GM21515 (cell line): Measurements from ENCODE around the gene TMSB4X.
"Not testable (repeated sequence)": the region's sequence is repeated elsewhere in the genome, so short reads cannot be mapped to it uniquely, and the experiment has no call there.

ENCODE experiments used
- ATAC-seq: cut with Tn5 transposase; IDR thresholded peaks from one replicate; pipeline ENCODE4 v1.9.1; 2021; ENCODE audit not compliant: unreplicated experiment

The TMSB4X gene

GRCh38 chrX:12954981-12955380, 19.9 kb upstream of the TMSB4X start:
- ATAC-seq = no peak

DNA sequence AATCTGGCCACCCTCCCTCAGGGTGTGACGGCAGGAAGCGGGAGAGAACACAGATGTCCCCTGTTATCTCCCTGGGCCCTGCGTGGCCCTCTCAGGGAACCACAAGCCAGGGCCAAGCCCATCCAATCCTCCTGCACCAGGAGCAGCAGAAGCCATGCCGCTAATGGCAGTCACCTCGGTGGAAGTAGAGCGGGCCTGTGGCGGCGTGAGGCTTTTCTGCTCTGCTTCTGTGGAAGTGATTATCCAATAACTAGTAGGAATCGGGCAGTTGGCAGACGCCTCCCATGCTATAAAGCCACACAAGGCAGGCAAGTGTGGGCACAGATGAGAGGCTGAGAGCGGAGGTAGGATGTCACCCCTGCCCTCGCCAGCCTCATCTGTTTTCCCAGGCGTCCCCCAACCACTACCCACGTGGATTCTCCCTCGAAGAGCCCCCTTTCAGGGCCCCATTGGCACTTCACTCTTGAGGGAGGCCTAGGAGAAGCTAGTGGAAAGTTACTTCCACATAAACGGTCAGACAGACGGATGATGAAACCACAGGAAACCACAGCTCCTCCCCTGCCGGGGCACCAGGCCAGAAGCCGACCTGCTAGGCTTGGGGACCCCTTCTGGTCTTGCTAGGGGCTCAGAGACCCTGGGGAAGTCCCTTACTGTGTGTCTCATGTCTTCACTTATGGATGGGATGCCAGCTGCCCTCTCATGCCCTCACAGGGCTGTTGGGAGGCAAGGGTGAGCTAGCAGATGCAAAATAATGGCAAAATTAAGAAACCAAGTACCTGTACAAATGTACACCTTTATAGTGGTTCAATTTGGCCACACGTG, 18.8 kb upstream of the TMSB4X start:
- peak; percentile 37 for ATAC-seq

- ATAC-seq = peak; percentile 70
Observed at GRCh38 chrX:12956704-12957534, 18.0 kb upstream of the TMSB4X start.

GRCh38 chrX:12958059-12958458, 16.9 kb upstream of the TMSB4X start:
- no peak for ATAC-seq

- ATAC-seq = no peak
Observed at GRCh38 chrX:12958461-12958860, 16.4 kb upstream of the TMSB4X start.

DNA sequence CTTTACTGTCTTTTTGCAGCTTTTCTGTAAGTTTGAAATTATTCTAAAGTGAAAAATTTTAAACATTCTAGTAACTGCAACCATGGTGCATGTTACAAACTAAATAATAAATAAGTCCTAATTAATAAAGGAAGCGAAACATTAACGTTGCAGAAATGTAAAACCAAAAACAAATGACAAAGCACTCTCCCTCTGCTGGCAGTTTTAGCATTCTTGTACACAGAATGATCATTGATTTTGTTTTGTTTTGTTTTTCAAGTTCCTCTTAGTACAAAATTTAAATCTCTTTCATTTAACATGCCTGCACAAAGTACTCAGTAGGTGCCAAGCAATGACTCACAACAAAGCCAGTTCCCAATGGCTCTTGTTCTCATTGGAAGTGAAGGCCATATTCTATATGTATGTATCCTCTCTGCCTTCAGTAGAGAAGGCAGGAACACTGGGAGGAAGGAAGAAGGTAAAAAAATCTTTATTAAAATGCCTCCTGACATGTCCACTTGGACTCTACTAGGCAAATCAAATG, 13.7 kb upstream of the TMSB4X start:
- ATAC-seq = no peak

DNA sequence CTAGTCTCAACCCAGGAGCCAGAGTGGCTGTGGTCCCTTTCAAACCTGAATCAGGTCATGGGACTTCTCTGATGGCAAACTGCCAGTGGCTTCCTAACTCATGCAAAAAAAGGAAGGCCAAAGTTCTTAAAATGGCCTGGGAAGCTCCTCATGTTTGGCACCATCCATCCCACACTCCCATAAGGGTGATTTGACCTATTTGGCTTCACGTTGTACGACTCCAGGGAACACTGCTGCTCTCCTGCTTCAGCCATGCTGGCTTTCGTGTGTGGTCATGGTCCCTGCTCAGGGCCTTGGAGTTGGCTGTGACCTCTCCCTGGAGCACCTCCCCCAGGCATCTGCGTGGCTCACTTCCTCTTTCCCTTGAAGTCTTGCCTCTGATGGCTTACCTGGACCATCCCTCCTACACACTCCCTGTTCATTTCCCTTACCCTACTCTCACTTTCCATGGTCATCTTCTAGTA, 12.8 kb upstream of the TMSB4X start:
- peak; percentile 56 for ATAC-seq

- ATAC-seq = not testable (repeated sequence)
Observed at GRCh38 chrX:12963210-12963850, 11.6 kb upstream of the TMSB4X start.

DNA sequence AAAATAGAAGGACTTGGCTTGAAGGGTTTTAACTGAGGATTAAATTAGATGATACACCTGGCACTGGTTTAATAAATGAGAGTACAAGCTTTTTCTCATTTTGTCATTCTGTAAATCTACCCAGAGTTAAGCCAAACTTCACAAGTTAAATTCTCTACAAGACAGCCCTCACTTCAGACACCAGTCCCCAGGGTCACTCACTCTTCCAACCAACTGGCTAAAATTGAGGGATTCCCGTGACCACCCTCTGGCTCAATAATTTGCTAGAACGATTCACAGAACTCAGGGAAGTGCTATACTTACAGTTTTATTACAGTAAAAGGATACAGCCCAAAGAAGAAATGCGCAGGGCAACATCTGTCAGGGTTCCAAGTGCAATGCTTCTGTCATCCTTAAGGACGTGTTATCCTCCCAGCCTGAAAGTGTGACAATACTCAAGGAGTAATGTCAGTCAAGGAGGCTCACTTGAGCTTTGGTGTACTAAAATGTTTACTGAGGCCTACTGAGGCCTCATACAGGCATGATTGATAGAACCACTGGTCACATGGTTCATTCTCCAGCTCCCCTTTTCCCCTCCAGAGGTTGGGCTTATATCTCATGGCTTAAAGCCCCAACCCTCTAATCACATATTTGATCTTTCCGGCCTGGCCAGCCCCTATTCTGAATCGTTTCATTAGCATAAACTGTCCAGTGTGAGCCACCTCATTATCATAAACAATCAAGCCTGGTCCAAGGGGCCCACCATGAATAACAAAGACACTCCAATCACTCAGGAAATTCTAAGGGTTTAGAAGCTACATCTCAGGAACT, 9.6 kb upstream of the TMSB4X start:
- no peak for ATAC-seq

DNA sequence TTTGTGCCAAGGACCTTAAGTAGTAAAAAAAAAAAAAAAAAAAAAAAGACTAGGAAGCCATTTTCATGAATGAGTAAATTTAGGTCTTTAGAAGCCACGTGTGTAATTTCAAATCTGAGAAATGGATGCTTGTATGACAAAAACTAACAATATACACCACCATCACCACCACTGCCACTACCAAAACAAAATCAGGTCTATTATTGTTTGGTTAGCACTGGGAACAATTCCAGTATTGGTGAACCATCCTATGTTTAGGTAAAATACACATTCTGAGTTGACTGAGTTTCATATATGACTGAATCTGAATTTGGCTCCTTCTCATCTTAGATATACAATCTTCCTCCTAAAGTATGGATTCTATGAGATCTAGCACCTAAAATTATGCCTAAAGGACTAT, 8.8 kb upstream of the TMSB4X start:
- no peak for ATAC-seq

DNA sequence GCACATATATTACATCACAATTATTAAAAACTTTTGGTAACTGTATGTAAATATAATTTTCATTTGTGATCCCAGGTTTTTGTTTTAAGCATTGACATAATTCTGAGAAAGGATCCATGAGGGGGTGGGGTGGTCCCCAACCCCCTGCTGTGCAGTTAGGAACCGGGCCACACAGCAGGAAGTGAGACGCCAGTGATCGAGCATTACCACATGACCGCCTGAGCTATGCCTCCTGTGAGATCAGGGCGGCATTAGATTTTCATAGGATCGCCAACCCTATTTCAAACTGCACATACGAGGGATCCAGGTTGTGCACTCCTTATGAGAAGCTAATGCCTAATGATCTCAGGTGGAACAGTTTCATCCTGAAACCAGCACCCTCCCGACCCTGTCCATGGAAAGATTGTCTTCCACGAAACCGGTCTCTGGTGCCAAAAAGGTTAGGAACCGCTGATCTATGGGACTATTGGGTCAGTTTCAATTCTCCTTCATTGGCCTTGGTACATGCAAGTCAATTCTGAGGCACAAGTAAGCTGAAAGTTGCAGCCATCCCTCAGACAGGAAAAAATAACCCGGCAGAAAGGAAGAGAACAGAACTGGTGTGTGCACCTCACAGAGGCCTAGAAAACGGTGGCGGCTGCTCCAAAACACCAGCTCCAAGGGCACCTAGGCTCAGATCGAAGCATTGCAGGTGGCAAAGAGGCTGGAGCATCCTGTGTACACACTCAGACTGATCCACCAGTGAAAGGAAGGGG, 7.0 kb upstream of the TMSB4X start:
- no peak for ATAC-seq

DNA sequence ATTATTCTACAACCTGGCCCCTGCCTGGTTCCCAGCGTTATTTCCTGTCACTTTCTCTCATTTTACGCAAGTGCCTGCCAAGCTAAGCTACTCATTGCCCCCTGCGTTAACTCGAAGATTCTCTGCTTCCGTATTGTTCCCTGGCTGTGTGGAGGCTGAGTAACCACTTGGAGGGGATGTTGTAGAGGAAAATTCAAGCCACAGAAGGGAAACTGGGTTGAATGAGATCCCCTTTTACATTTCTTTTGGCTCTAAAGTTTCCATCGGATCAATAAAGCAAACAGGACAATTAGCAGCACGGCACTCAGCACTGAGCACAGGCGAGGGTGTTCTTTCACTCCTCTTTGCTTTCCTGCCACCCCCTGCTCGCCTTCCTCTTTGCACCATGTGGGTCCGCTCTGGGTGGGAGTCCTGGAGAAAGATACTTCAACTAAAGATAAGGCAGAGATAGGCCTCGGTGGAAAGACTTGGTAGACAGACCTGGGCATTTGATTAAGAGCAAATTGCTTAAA, 4.2 kb upstream of the TMSB4X start:
- no peak for ATAC-seq

- ATAC-seq = no peak
Observed at GRCh38 chrX:12971282-12972003, 3.5 kb upstream of the TMSB4X start.

- ATAC-seq = no peak
Observed at GRCh38 chrX:12972243-12972642, 2.7 kb upstream of the TMSB4X start.

DNA sequence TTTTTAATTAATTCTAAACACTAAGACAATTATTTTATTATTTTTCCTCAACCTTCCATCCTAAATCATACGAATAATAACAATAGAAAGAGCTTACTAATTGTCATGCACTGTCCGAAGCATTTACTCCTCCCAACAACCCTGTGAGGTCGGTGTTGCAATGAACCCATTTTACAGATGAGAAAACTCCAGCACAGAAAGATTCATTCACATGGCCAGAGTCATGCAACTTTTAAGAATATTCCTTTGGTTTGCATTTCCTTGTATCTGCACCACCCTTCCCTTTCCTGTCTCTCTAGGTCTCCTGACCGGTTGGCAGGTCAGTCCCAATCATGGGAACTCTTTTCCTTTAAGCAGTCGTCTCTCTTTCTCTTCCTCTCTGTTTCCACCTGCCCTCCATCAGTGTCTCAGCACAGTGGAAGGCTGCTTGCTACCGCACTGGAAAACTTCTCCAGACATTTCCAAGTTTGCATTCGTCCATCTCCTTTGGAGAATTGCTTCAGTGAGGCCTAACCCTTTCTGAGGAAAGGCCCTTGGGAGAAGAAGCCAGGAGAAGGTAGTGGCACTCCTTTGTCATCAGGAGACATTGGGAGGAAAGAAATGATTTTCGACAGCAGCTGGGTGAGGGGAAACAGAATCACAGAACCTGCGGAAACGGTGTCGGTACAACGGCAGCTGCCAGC, 1.9 kb upstream of the TMSB4X start:
- no peak for ATAC-seq

- ATAC-seq = no peak
Observed at GRCh38 chrX:12973561-12974304, 1.2 kb upstream of the TMSB4X start.

- ATAC-seq = no peak
Observed at GRCh38 chrX:12974305-12974795, 560 bp upstream of the TMSB4X start.

GRCh38 chrX:12975670-12975965, 708 bp downstream of the TMSB4X start:
- no peak for ATAC-seq
